ENCODE results near the gene ATP2C2. TPM values are rescaled to one million over a fixed set of nuclear protein-coding genes. Genes with fewer than 3 reads are reported as not detected.

ATP2C2 gene
- total and polyA plus RNA-seq, 9 of the 15 experiments (the other 6 are each of a cell fraction or from before 2014, with no cell fraction given) = 0.75 TPM; not detected in 8

DNA sequence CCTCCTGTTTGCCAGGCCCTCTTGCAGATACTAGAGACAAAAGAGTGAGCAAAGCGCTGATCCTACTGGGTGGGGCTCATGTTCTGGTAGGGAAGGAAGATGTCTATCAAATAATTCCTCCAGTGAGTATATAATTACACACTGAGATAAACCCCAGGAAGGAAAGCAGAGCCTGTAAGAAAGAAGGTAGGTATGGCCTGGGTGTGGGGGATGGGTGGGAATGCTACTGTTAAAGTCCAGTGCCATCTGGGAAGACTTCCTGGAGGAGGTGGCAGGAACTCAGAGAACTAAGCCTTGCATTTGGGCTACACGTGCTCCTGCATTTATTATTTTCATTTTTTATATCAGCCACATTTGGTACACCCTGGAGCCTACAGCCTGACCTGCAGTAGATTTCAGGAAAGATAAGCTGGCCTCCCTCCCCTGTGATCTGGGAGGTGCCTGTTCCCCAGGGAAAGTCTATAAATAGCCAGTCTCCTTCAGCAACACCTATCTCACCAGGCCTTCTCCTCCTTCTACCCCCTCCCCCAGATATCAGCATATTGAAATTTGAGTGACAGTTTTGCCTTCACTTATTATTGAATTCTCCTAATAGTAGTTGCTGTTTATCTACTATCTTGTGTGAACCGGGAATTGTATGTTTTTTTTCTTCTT, 11.5 kb downstream of the ATP2C2 start:
- ChIA-PET POLR2A (interaction anchor here (0.6 kb wide), 1 partner anchor 80 kb away, joined by 3 read pairs; no protein-coding TSS in a partner anchor), CTCF (ENCODE audit: low intra/inter-chr PET ratio) (no interaction called here)
- in situ Hi-C loops (cut with MboI) = no loop called here
- Histone ChIP-seq H3K9me1 (ENCODE audit: control insufficient read depth, insufficient read depth, low read length) (no peaks in the 10 kb centered on the region), H3K36me3 (ENCODE audit: control insufficient read depth, insufficient read depth, low read length) (no peaks in the 10 kb centered on the region), H2AFZ (ENCODE audit: low read depth, low read length) (no peak overlapping the region), H3K9me3 (replicated peaks; ENCODE audit: control insufficient read depth, insufficient read depth, low read depth, low read length) (no peaks in the 10 kb centered on the region), H3K4me3 (no peak overlapping the region), H3K9ac (ENCODE audit: insufficient read depth in 1 of 2, low read depth in 2 of 2, low read length in 2 of 2) (no peak overlapping the region), H3K4me1 (replicated peaks in 1 of 2; ENCODE audit: control insufficient read depth in 2 of 2, insufficient read depth in 2 of 2, low read length in 2 of 2) (no peaks in the 10 kb centered on the region), H4K20me1 (replicated peaks; ENCODE audit: control insufficient read depth, insufficient read depth, low read length) (peaks cover 5% of the 10 kb centered on the region; the same call in 1 of the 2 replicates), H3K27me3 (ENCODE audit: control insufficient read depth in 2 of 2, insufficient read depth in 2 of 2, low read length in 2 of 2) (peaks cover 44 to 78% of the 10 kb centered on the region in 2 experiments), H3K79me2 (ENCODE audit: control insufficient read depth, insufficient read depth, low read length) (no peaks in the 10 kb centered on the region), H3K27ac (ENCODE audit: extremely low read depth, low read depth, low read length) (no peak overlapping the region), H3K4me2 (ENCODE audit: insufficient read depth, low read length) (no peak overlapping the region)
- DNase-seq (ENCODE audit: extremely low read depth in 1 of 4, low spot score in 3 of 4) (no peak), ATAC-seq (no peak), FAIRE-seq (no peak)
- WGBS (ENCODE audit: insufficient coverage, low coverage, missing lambda C conversion rate) = 0% methylated on average over 3 of the region's 3 CpGs
- intact Hi-C loops (cut with micrococcal nuclease) = no loop called here
- no TSS peak for BruUV-seq (replicated peaks)
- no peak for TF ChIP-seq SRSF9 (IDR thresholded peaks at IDR 0.05; ENCODE audit: borderline replicate concordance, low read depth, low read length)
- no peak for TF ChIP-seq GATAD2B (IDR thresholded peaks at IDR 0.05; ENCODE audit: borderline replicate concordance)
- no peak for TF ChIP-seq MAFG (tag; conservative IDR thresholded peaks at IDR 0.05)
- TF ChIP-seq RFX1 (IDR thresholded peaks at IDR 0.05) = no peak
- TF ChIP-seq CBX3 (IDR thresholded peaks at IDR 0.05; ENCODE audit: borderline replicate concordance in 1 of 2, low read length in 2 of 2) = no peak
- peak; percentile 53; the same call in 1 of the 2 replicates for TF ChIP-seq BCOR (IDR thresholded peaks at IDR 0.05)
- peak; percentile 44; the same call in 1 of the 2 replicates for TF ChIP-seq SMARCA5 (IDR thresholded peaks at IDR 0.05)
- TF ChIP-seq GABPB1 (CRISPR knock-in tag; IDR thresholded peaks at IDR 0.05) = no peak
- no peak for TF ChIP-seq PCBP2 (IDR thresholded peaks at IDR 0.05; ENCODE audit: low read depth, low read length, poor library complexity, severe bottlenecking)
- no peak for TF ChIP-seq MED1 (CRISPR knock-in tag; IDR thresholded peaks at IDR 0.05; ENCODE audit: borderline replicate concordance)
- TF ChIP-seq PYGO2 (tag; IDR thresholded peaks at IDR 0.05) = no peak
- TF ChIP-seq SRSF1 (IDR thresholded peaks at IDR 0.05; ENCODE audit: low read depth, low read length) = no peak
- no peak for TF ChIP-seq TCF7 (IDR thresholded peaks at IDR 0.05; ENCODE audit: borderline replicate concordance)
- TF ChIP-seq FIP1L1 (IDR thresholded peaks at IDR 0.05; ENCODE audit: low read depth, low read length, poor library complexity, severe bottlenecking) = no peak
- TF ChIP-seq, protein P1, sequence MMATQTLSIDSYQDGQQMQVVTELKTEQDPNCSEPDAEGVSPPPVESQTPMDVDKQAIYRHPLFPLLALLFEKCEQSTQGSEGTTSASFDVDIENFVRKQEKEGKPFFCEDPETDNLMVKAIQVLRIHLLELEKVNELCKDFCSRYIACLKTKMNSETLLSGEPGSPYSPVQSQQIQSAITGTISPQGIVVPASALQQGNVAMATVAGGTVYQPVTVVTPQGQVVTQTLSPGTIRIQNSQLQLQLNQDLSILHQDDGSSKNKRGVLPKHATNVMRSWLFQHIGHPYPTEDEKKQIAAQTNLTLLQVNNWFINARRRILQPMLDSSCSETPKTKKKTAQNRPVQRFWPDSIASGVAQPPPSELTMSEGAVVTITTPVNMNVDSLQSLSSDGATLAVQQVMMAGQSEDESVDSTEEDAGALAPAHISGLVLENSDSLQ (IDR thresholded peaks at IDR 0.05) = peak; percentile 37; the same call in 1 of the 2 replicates
- TF ChIP-seq ZNF780A (CRISPR knock-in tag; IDR thresholded peaks at IDR 0.05) = no peak
- TF ChIP-seq E2F3 (CRISPR knock-in tag; IDR thresholded peaks at IDR 0.05) = no peak
- no peak for TF ChIP-seq JUND (IDR thresholded peaks at IDR 0.05; ENCODE audit: borderline replicate concordance, low read depth, low read length)
- no peak for TF ChIP-seq JUND (tag; IDR thresholded peaks at IDR 0.05; ENCODE audit: borderline replicate concordance, low read depth, low read length)
- TF ChIP-seq, protein P2, sequence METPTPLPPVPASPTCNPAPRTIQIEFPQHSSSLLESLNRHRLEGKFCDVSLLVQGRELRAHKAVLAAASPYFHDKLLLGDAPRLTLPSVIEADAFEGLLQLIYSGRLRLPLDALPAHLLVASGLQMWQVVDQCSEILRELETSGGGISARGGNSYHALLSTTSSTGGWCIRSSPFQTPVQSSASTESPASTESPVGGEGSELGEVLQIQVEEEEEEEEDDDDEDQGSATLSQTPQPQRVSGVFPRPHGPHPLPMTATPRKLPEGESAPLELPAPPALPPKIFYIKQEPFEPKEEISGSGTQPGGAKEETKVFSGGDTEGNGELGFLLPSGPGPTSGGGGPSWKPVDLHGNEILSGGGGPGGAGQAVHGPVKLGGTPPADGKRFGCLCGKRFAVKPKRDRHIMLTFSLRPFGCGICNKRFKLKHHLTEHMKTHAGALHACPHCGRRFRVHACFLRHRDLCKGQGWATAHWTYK (CRISPR knock-in tag; IDR thresholded peaks at IDR 0.05) = no peak

All from K562 (cell line).